OCI-LY7 (cell line): ENCODE data around the gene LGALS8. TPM values are rescaled to one million over a fixed set of nuclear protein-coding genes. Genes with fewer than 3 reads are reported as not detected.

Experiments
- BruUV-seq: library from RNA; stranded (reverse); fragments of 400-500 nt; replicated peaks from 2 replicates; lab custom pipeline; 2021; lab: Mats Ljungman, UMichigan
- CTCF ChIA-PET: fragments of 300-600 bp; sonication (Branson Sonifier 250); formaldehyde crosslinking; loops from one replicate; lab custom pipeline; 2022; ENCODE audit warnings: antibody characterized with exemption; ENCODE audit not compliant: unreplicated experiment; lab: Charles Lee
- POLR2A ChIA-PET: fragments of 300-600 bp; sonication (Branson Sonifier 250); formaldehyde crosslinking; loops from one replicate; lab custom pipeline; 2022; ENCODE audit warnings: antibody characterized with exemption; lab: Charles Lee
- DNase-seq: peaks from one replicate; pipeline ENCODE4 v3.0.0-alpha.2; 2015; ENCODE audit warnings: low spot score
- H2AFZ ChIP-seq: fragments of 200-600 bp; sonication (generic), shearing (Covaris generic); 2 replicates; pipeline ENCODE4 v1.6.1; 2014; ENCODE audit warnings: mild to moderate bottlenecking, antibody characterized with exemption, low read length, moderate library complexity
- H3K27ac ChIP-seq: fragments of 200-600 bp; sonication (generic); 2 replicates; pipeline ENCODE4 v1.5.1; 2014; ENCODE audit warnings: mixed run types, low read depth, mild to moderate bottlenecking, moderate library complexity, low read length, inconsistent platforms; ENCODE audit not compliant: poor library complexity, severe bottlenecking
- H3K36me3 ChIP-seq: fragments of 200-600 bp; sonication (generic); 2 replicates; pipeline ENCODE4 v1.6.1; 2014; ENCODE audit warnings: mild to moderate bottlenecking, antibody characterized with exemption, low read length, moderate library complexity, mixed read lengths; ENCODE audit not compliant: insufficient read depth
- H3K4me1 ChIP-seq: fragments of 200-600 bp; sonication (generic); 2 replicates; pipeline ENCODE4 v1.5.1; 2014; ENCODE audit warnings: mild to moderate bottlenecking, low read length; ENCODE audit not compliant: insufficient read depth, poor library complexity, severe bottlenecking
- H3K4me2 ChIP-seq: fragments of 200-600 bp; sonication (generic); 2 replicates; pipeline ENCODE4 v1.6.1; 2014; ENCODE audit warnings: mild to moderate bottlenecking, low read length
- H3K4me3 ChIP-seq: fragments of 200-600 bp; sonication (generic); 2 replicates; pipeline ENCODE4 v1.5.1; 2014; ENCODE audit warnings: mild to moderate bottlenecking, low read depth, low read length; ENCODE audit not compliant: poor library complexity, severe bottlenecking
- H3K79me2 ChIP-seq: fragments of 200-600 bp; sonication (generic); 2 replicates; pipeline ENCODE4 v1.6.1; 2016; ENCODE audit warnings: low read depth, mild to moderate bottlenecking, low read length, moderate library complexity, mixed read lengths; ENCODE audit not compliant: insufficient read depth
- H3K9me2 ChIP-seq: fragments of 200-600 bp; sonication (generic); 2 replicates; pipeline ENCODE4 v1.6.1; 2016; ENCODE audit warnings: mild to moderate bottlenecking, low read length, mixed read lengths; ENCODE audit not compliant: insufficient read depth
- H3K9me3 ChIP-seq: fragments of 200-600 bp; sonication (generic); 2 replicates; pipeline ENCODE4 v1.6.1; 2014; ENCODE audit warnings: mild to moderate bottlenecking, mixed run types, low read length, mixed read lengths
- H4K20me1 ChIP-seq: fragments of 200-600 bp; sonication (generic); 2 replicates; pipeline ENCODE4 v1.6.1; 2014; ENCODE audit warnings: mild to moderate bottlenecking, antibody characterized with exemption, low read length, moderate library complexity, mixed read lengths; ENCODE audit not compliant: insufficient read depth
- EZH2phosphoT487 ChIP-seq: fragments of 200-600 bp; sonication (generic); IDR thresholded peaks from 2 replicates; pipeline ENCODE4 v1.6.1; 2018; ENCODE audit warnings: low read depth, borderline replicate concordance, mild to moderate bottlenecking, mixed run types, antibody characterized with exemption, low read length, moderate library complexity, mixed read lengths
- intact Hi-C: fragments of 100-400 bp; cut with micrococcal nuclease; formaldehyde crosslinking; loops from one replicate; pipeline ENCODE4 v1.10.0; 2022; ENCODE audit not compliant: unreplicated experiment
- total RNA-seq, 2 experiments: library from RNA; depleted of rRNA in 1 of 2; stranded (reverse); fragments of >200 nt in 1 of 2; shearing (Covaris generic) in 1 of 2; gene quantifications; 2 replicates each; pipeline ENCODE4 v1.2.3, GENCODE V29; 2014 to 2022
- TF ChIP-seq, protein P1 (sequence below): fragments of 200-600 bp; sonication (generic); conservative IDR thresholded peaks from 2 replicates; pipeline ENCODE4 v1.5.1; 2014; ENCODE audit warnings: mild to moderate bottlenecking, antibody characterized with exemption, low read length, moderate library complexity, mixed read lengths

LGALS8 gene
- total RNA-seq, 2 experiments from 2014 or later = not detected

DNA sequence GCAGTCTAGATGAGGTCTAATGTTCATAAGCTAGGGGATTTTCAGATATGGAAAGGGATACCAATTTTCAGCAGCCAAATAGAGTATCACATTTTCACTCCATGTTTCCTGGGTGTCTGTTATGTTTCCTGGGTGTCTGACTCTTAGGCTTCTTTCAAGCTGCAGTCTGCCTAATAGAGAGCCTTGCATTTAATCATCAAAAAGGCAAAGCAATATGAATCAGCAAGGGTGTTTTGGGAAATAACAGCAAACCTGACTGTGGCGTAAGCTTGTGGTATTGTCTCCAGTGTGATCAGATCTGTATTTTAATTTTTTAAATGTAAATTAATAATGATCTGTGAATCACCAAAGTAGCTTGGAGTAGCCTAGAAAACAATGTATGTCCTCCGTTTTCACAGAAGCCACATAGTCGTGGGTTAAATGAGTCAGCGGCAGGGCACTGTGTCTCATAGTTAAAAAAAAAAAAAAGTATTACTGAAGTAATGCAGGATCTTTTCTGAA is 10.4 kb downstream of the LGALS8 start:
- ChIA-PET CTCF (interaction anchor here (1.4 kb wide), 1 partner anchor 9 kb away, joined by 4 read pairs; no protein-coding TSS in a partner anchor), POLR2A (interaction anchor here (0.6 to 1.3 kb wide), 3 partner anchors 9 to 233 kb away, joined by 3 to 6 read pairs (median 3); no protein-coding TSS in a partner anchor)
- no TSS peak for BruUV-seq
- H3K27ac ChIP-seq = no peak overlapping the region
- H3K9me3 ChIP-seq = no peaks in the 10 kb centered on the region
- H3K4me1 ChIP-seq = peaks cover 16% of the 10 kb centered on the region
- DNase-seq = no peak
- no peak overlapping the region for H2AFZ ChIP-seq
- TF ChIP-seq, protein P1, sequence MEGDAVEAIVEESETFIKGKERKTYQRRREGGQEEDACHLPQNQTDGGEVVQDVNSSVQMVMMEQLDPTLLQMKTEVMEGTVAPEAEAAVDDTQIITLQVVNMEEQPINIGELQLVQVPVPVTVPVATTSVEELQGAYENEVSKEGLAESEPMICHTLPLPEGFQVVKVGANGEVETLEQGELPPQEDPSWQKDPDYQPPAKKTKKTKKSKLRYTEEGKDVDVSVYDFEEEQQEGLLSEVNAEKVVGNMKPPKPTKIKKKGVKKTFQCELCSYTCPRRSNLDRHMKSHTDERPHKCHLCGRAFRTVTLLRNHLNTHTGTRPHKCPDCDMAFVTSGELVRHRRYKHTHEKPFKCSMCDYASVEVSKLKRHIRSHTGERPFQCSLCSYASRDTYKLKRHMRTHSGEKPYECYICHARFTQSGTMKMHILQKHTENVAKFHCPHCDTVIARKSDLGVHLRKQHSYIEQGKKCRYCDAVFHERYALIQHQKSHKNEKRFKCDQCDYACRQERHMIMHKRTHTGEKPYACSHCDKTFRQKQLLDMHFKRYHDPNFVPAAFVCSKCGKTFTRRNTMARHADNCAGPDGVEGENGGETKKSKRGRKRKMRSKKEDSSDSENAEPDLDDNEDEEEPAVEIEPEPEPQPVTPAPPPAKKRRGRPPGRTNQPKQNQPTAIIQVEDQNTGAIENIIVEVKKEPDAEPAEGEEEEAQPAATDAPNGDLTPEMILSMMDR = no peak
- no peak for TF ChIP-seq EZH2phosphoT487
- no peak overlapping the region for H3K4me3 ChIP-seq
- H3K4me2 ChIP-seq = no peak overlapping the region
- no peaks in the 10 kb centered on the region for H3K36me3 ChIP-seq
- intact Hi-C loops = no loop called here
- no peaks in the 10 kb centered on the region for H3K79me2 ChIP-seq
- no peaks in the 10 kb centered on the region for H4K20me1 ChIP-seq
- H3K9me2 ChIP-seq = no peaks in the 10 kb centered on the region

DNA sequence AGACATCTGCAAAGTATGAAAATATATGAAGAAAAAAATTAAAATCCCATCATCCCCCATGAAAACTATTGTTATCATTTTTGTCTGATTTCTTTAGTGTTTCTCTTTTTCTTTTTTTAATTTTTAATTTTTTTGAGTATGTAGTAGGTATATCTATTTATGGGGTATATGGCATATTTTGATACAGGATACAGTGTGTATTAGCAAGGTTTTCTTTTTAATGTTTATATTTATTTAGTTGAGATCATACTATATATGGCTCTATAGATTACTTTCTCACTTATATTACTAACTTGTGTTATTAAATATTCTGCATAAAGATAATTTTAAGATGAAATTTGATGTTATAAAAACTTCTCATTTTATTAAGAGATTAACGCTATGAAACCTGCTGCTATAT is 11.4 kb downstream of the LGALS8 start:
- intact Hi-C loops = no loop called here

More for the DNA sequence above, 11.4 kb downstream of the LGALS8 start:
- DNase-seq = no peak
- H4K20me1 ChIP-seq = no peaks in the 10 kb centered on the region; the same call in 1 of the 2 replicates
- no peaks in the 10 kb centered on the region for H3K36me3 ChIP-seq
- CTCF ChIA-PET = no interaction called here
- no peaks in the 10 kb centered on the region for H3K9me2 ChIP-seq
- H3K9me3 ChIP-seq = no peaks in the 10 kb centered on the region
- H3K4me3 ChIP-seq = no peak overlapping the region
- H3K4me2 ChIP-seq = no peak overlapping the region
- no TSS peak for BruUV-seq
- H3K4me1 ChIP-seq = peaks cover 16% of the 10 kb centered on the region
- TF ChIP-seq, protein P1 = no peak
- TF ChIP-seq EZH2phosphoT487 = no peak
- H3K79me2 ChIP-seq = no peaks in the 10 kb centered on the region
- POLR2A ChIA-PET = interaction anchor here (0.7 to 1.0 kb wide), 3 partner anchors 8 to 436 kb away, joined by 3 read pairs; no protein-coding TSS in a partner anchor
- H3K27ac ChIP-seq = no peak overlapping the region
- H2AFZ ChIP-seq = no peak overlapping the region
